ENCODE results near the gene MSL2.
"Not testable (repeated sequence)": the region's sequence is repeated elsewhere in the genome, so short reads cannot be mapped to it uniquely, and the experiment has no call there.

Gene MSL2, protein sequence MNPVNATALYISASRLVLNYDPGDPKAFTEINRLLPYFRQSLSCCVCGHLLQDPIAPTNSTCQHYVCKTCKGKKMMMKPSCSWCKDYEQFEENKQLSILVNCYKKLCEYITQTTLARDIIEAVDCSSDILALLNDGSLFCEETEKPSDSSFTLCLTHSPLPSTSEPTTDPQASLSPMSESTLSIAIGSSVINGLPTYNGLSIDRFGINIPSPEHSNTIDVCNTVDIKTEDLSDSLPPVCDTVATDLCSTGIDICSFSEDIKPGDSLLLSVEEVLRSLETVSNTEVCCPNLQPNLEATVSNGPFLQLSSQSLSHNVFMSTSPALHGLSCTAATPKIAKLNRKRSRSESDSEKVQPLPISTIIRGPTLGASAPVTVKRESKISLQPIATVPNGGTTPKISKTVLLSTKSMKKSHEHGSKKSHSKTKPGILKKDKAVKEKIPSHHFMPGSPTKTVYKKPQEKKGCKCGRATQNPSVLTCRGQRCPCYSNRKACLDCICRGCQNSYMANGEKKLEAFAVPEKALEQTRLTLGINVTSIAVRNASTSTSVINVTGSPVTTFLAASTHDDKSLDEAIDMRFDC

GRCh38 chr3:136196064-136196400 is at the start of gene MSL2:
Gene MSL2 (minus strand): TSS chr3:136196335. CDS start chr3:136195113, 1,222 bp downstream.
- DNase-seq: no peak

- DNase-seq: no peak
Measured at GRCh38 chr3:136245691-136246090, 49.6 kb upstream of the MSL2 start.

GRCh38 chr3:136239094-136239493 is 43.0 kb upstream of the MSL2 start:
- no peak for DNase-seq

DNA sequence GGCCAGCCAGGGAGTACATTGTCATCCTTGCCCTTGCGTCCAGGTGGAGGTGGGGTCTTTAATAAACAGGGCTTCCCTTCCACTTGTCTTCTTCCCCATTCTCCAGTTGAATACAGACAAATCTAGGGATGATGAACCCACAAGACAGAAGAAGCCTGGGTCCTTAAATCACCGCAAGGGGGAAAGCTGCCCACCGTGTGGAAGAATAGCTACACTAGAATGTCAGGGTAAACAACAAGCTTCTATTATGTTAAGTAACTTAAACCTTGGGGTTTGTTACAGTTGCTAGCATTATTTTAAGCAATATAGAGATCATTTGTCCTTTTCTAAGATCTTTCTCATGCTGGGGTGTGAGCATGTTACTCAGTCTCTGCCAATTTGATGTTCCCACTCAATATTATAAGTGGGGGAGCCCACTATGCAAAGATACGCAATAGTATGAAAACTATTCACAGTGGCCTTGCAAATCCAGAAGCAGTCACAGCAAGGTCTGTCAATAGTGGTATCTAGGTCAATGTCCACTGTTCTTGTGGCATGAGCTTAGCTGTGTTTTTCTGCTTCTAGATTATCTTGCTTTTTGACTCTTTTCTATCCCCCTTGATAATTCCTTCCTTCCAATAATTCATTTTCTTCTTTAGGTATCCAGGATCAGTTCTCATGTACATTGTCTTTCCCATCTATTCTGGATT is 42.0 kb upstream of the MSL2 start:
- no peak for DNase-seq

DNA sequence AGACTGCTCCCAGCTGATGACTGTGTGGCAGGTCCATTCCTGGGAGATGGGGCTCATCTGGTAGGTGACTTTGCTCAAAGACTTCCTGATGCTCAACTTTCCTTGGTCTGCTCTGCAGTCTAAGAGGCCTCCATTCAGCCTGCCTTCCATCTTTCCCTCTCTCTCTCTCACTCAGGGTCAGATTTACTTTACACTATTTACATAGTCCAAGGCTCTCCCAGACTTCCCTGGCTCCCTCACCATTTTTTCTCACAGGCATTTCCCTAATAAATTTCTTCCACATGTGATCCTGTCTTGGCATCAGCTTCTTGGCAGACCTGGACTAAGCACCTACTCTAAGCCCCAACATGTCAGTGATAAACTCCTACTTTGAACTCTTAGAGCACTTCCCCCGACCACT is 41.0 kb upstream of the MSL2 start:
- no peak for DNase-seq

GRCh38 chr3:136236109-136236508 is 40.0 kb upstream of the MSL2 start:
- DNase-seq: no peak

- DNase-seq: no peak
Measured at GRCh38 chr3:136235545-136235944, 39.4 kb upstream of the MSL2 start.

DNA sequence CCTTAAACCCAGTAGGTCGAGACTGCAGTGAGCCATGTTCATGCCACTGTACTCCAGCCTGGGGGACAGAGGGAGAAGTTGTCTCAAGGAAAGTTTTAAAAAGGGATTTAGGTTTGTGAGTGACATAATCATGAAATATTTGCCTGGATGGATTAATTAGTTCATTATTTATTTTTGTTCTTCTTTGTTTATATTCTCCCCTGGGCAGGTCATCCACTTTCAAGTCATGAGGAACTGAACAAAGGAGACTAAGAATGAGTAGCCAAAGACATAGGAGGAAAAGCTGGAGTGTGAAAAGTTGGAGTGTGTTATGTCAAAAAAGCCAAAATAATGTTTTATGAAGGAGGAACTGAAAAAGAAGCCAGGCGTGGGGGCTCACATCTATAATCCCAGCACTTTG is 36.3 kb upstream of the MSL2 start:
- DNase-seq: no peak

GRCh38 chr3:136222746-136223145 is 26.6 kb upstream of the MSL2 start:
- DNase-seq: not testable (repeated sequence)

- DNase-seq: no peak
Measured at GRCh38 chr3:136211547-136211946, 15.4 kb upstream of the MSL2 start.

GRCh38 chr3:136209921-136210320 is 13.8 kb upstream of the MSL2 start:
- no peak for DNase-seq

- DNase-seq: no peak
Measured at GRCh38 chr3:136207489-136208115, 11.5 kb upstream of the MSL2 start.

DNA sequence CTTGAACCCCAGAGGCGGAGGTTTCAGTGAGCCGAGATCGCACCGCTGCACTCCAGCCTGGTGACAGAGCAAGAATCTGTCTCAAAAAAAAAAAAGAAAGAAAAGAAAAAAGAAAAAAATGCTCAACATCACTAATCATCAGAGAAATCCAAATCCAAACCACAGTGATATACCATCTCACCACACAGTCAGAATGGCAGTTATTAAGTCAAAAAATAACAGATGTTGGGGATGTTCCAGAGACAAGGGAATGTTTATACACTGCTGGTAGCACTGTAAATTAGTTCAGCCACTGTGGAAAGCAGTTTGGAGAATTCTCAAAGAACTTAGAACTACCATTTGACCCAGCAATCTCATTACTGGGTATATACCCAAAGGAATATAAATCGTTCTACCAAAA is 3.1 kb upstream of the MSL2 start:
- DNase-seq: not testable (repeated sequence)

DNA sequence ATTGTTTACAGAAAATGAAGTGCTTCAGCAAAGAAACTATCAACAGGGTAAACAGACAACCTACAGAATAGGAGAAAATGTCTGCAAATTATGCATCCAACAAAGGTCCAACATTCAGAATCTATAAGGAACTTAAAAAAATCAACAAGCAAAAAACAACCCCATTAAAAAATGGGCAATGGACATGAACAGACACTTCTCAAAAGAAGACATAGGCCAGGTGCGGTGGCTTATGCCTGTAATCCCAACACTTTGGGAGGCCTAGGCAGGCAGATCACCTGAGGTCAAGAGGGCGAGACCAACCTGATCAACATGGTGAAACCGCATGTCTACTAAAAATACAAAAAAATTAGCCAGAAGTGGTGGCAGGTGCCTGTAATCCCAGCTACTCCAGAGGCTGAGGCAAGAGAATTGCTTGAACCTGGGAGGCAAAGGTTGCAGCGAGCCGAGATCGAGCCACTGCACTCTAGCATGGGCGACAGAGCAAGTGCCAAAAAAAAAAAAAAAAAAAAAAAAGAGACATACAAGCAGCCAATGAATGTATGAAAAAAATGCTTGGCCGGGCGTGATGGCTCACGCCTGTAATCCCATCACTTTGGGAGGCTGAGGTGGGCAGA is 2.4 kb upstream of the MSL2 start:
- DNase-seq: not testable (repeated sequence)

GRCh38 chr3:136197159-136197793 is 1.1 kb upstream of the MSL2 start:
- no peak for DNase-seq

GRCh38 chr3:136196401-136197158 is 445 bp upstream of the MSL2 start:
- peak; percentile 99 for DNase-seq

DNA sequence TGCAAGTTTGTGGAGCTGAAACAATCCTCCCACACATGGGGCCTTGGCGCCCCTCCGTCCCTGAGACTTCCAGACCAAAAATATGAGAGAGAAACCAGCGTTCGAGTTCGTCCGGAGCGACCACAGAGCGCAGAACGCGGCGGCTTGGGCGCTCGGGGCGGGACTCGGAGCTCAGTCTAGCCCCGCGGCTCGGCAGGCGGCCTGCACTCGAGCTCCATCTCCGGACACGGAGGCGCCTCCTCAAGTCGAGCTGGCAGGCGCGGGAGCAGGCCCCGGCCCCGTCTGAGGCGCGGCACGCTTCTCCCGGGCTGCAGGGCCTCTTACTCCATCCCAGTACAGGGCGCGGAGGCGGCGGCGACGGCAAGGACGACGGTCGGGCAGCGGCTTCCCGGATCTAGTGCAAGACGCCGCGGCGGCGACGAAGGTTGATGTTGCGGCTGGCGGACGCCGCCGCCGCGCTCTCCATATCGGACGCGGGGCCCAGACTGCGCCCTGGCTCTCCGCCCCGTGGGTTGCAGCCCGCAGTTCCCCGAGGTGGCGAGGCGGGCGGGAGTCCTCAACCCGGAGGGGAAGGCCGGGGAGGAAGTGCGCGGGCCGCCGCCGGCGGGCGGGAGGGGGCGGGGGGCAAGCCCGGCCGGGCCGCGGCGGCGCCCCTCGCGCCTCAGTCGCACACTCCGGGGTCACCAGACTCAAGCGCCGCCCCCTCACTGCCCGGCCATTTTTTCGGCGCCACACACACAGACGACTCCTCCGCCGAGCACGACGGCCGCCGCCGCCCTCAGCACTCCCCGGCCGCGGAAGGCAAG is 674 bp downstream of the MSL2 start:
- peak; percentile 77 for DNase-seq

- peak; percentile 63 for DNase-seq
Measured at GRCh38 chr3:136194409-136195257, 1.5 kb downstream of the MSL2 start.

- DNase-seq: no peak
Measured at GRCh38 chr3:136193278-136194054, 2.7 kb downstream of the MSL2 start.

Data from activated naive CD4-positive, alpha-beta T cell treated with anti-CD3 and anti-CD28 coated beads, Interleukin-2, amount 50 U/mL, for 16 hours (primary cell).